Kasumi-1 (cell line): ENCODE results near the gene DDX31.

Source experiments
- DNase-seq, 2 experiments: peaks; one replicate each; lab custom pipeline; 2025; lab: John Stamatoyannopoulos, UW

DDX31 gene

DNA sequence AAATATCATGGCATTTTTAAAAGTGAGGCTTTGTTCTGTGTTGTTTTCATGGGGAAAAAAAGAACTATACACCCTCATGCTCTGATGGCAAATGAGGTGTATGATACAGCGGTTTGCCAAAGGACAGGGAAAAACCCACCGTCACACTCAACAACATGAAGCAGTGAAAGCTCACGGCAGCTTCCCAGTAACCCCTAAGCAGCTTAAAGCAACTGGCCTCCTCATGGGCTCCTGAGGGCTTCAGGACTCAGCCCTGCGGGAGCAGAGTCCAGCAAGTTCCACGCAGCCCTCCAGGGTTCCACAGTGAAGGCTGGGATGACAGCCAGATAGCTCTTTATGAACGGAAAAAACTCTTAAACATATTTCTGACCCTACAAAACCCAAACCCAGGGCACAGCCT lies 74.5 kb downstream of the DDX31 start:
- no peak for DNase-seq

DNA sequence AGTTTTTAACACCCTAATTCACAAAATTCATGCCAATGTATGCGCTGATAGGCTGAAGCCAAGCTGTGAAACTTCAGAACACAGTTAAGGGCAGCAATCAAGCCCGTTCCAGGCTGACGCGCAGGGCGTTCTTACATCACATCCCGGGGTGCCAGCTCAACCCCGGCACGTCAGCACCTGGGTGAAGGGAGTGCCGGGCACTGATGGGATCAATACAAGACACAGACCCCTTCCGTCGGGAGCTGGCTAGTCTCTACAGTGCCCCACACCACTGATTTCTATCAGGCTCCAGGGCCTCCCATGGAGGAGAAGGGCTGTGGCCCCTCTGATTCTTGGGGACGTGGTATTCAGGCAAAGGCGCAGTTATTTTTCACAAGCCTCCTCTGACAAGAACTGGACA lies 75.4 kb downstream of the DDX31 start:
- DNase-seq, result no peak

DNA sequence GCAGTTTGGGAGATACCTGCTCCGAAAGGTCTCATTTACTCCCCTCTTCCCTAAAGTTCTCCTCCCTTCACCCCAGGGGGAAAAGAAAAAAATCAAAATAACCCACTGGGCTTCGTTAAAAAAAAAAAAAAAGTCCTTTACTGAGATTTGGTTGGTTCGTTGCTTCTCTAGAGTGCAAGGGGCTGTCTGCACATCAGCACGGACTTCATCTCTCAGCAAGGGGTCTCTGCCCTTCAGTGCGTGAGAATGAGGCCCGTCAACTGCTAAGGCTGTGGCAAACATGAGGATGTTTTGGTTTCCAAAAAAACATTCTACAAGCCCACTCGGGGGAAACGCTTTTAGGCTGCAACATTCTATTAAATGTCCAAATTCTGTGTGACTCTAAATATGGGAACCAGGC lies 77.3 kb downstream of the DDX31 start:
- no peak for DNase-seq

DNA sequence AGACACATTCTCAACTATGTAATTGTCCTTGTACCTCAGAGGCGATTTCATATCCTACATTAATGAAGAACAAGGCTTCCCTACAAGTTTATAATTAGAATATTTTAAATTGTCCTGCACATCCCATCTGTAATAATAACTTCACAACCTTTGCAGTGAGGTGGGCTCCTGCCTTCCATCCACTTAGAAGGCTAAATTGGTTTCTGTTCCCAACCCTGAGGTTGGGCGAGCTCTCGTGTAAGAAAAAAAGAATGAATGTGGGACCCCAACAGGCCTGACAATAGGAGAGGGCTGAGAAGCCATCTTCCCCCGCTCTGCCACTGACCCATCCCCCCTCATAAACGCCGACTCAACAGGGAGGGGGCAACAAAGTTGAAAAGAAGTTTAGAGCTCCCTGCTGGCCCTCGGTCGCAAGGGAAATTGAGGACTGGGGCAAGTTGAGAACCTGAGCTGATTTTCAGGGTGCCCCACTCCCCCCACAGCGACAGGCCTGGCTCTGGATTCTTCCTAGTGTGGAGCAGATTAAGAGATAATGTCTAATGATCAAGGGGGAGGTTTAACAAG lies 78.0 kb downstream of the DDX31 start:
- no peak for DNase-seq

DNA sequence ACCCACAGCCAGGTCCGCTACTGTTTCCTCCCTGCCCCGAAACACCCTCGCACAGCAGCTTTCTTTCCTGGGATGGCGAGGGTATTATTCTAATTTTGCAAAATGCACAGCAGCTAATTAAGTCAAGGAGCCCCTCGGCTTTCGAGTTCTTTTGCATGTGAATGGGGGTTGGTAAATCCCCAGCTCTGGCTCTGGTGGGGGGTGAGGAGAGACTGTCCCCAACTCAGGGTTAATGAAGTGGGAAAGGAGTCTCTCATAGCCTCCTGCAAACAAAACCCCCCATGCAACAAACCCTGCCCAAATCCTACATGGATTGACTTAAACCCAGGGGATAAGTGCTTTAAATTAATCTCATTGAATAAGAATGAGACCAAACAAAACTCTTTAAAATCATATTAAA lies 78.5 kb downstream of the DDX31 start:
- DNase-seq, result no peak

DNA sequence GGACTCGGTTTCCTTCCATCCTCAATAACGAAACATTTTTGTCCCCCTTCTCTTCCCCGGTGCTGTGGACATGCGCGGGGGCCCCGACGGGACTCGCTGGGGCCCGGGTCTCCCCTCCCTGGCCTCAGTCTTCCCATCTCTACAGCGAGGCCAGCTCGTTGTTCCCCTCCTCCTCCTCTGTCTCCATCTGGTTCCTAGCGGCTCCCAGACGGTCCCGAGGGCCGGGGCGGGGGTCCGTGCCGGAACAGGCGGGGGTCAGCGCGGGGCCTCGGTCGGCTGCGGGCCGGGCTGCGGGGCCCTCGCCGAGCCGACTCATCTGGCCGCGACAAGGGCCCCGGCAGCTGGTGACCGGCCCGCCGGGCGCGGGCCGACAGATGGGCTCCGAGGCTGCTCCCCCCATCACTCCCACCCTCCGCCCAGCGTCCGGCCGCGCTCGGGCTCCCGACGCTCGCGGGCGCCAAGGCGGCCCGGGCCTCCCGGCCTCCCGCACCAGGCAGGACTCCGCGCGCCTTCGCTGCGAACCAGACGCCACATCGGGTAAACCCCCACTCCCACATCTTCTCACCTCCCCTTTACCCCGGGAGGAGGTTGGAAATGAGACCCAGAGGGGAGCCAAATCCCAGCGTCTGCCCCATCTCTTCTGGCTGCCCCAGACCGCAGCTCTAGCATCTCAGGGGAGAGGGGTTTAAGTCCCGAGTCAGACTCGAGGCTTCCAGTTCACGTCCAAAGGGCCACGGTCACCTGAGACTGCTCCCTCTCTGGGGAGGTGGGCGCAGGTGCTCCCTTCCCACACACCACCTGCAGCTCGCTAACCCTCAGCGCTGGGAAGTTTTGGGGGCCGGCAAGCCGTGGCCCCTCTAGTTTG lies 79.2 kb downstream of the DDX31 start:
- no peak for DNase-seq

DNA sequence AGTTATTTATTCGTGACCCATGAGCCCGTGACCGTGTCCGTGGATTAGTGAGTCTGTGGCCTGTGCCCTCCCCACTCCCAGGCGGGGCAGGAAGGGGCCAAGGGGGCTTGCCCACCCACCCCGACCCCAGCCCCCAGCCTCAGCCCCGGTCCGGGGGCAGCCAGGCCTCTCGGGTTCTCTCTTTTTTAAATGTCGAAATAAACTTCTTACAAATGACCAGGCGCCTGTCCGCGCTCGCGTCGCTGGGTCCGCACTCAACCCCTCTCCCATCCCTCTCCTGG lies 79.8 kb downstream of the DDX31 start:
- no peak for DNase-seq

DNA sequence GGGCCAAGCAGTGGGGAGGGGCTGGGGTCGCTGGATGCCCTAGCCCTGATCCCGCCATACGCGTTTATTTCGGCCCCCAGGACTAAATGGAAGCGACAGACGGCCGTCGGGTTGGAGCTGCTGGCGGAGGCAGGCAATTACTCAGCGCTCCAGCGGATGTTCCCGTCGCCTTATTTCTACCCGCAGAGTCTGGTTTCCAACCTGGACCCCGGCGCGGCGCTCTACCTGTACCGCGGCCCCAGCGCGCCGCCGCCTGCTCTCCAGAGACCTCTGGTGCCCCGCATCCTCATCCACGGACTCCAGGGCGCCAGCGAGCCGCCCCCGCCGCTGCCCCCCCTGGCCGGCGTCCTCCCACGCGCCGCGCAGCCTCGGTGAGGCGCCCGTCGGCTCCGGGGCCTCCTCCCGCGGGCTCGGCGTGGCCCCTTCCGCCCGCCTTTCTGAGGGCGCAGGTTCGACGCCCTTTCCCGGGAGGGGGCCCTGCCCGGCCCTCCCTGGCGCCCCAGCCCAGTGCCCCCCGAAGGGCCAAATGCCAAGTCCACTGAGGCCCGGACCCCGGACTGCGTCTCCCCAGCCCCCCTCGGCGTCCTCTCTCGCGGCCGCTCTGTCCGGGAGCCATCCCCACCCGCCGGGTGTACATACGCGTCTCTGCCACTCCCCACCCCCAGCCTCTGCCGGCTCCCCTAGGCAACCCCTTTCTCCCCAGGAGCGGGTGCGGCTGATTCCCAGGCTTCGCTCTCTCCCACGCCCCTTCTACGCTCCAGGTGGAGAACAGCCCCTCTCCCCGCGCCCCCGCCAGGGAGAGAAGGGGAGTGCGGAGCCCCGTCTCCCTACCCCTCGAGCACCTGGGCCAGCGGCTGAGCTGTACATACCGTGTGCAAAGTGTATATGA lies 80.4 kb downstream of the DDX31 start:
- no peak for DNase-seq

DNA sequence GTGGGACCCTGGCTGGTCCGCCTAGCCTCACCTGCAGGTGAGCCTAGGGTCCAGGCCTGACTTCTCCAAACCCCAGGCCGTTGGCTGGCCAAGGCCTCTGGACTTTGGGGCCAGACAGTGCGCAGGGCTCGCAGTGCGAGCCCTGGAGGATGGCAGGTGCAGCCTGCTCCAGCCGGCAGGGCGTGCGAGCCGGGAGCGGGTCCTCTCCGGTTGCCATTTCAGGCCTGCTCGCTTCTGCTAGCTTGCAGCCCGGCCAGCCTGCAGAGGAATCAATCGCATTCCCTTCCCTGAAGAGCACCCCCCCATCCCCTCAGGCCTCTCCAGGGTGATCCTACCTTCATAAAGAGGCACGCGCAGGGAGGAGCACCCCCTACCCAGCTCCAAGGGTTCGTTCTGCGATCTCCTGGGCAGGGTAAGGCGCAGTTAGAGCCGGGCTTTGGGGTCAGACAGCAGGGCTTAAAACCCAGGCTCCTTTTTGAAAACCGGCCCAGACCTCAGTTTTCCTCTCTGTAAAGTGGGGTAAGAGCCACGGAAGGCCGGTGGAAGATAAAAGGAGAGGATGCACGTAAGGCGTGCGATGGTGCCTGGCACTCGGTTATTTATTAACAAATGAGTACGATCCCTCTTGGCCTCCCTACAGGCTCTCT lies 81.2 kb downstream of the DDX31 start:
- DNase-seq, result no peak

DNA sequence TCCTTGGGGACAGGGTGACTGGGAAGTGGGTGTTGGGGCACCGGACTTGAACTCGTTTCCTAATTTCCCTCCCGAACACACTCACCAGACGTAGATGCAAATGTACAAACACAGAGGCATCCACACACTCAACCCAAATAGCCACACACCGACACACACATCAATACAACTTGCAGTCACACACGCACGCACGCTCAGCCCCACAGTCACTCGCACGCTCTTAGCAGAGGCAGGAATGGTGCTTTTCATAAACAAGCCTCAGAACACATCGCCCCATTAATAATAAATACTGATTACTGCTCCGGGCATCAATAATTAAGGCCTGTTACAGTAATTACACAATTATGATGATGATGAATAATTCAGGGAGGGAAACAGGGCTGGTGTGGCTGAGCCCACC lies 81.7 kb downstream of the DDX31 start:
- no peak for DNase-seq

DNA sequence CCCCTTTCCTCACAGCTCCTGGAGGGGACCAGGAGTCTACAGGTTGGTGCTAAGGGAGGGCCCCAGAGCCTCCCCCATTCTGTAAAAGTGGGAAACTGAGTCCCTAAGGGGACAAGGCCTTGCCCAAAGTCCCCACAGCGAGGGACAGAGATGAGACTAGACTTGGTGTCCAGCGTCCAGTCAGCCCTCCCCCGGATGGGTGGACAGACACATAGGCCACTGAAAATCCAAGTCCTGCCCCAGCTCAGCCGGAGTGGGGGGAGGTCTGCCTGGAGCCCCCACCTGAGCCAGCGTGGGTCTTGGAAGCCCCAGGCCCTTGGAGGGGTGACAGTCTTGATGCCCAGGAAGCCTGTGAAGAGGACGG lies 82.2 kb downstream of the DDX31 start:
- no peak for DNase-seq

DNA sequence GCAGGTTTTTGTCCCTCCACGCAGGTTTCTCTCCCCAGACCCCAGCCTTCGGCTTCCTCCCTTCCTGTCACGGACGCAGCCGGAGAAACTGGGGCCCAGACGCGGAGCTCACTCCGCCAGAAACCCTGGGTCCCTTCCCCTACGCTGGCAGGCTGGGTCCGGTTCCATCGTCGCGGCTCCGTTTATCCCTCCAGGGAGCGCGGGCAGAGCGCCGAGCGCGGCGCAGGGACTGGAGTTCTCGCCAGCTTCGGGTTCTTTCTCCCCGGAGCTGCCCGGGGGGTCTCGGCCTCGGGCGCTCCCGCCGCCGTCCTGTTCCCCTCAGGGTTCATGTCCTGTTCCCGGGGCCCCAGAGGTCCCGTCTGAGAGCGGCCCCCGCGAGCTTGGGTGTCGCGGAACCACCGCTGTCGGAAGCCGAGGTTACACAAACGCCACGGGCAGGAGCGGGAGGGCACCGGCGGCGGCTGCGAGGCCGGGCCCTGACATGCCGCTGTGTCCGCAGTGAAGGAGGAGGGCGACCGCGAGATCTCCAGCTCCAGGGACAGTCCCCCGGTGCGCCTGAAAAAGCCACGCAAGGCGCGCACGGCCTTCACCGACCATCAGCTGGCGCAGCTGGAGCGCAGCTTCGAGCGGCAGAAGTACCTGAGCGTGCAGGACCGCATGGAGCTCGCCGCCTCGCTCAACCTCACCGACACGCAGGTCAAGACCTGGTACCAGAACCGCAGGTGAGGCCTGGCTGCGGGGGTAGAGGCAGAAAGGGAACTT lies 82.8 kb downstream of the DDX31 start:
- DNase-seq, result no peak

DNA sequence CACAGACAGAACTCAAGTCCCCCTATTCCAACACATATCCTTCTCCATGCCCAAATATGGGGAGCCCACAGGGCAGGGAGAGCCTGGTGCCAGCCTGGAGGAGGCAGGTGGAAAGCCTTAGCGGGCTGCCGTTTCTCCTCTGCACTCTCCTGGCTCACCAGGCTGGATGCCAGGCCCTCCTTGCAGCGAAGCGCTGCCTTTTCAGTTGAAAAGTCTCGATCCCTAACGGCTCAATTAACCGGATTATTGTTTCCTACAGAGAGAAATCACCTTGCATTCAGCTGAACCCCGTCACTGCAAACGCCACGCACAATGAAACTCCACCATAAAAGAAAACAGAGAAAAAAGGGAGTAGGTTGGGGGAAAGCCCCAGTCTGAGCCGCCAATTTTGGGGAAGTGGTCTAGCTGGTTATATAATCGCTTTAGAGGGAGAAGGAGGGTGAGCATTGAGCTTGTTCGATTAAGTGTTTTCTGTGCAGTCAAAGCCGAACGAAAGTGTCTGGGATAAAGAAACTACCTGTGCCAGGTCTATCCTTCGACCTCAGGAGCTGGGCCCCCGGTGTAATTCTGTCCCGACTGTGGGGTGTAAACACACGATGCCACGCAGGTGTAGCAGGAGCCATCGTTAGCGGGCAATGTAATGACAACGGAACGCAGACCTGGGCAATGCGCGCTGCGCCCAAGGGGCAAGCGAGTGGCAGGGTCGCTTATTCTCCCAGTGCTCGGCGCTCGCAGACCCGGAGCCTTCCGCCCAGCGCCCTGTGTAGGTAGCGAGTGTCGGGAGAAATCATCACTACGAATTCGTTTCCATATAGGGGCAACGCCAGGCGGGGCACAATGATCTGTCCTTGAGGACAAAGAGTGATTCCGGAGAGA lies 83.6 kb downstream of the DDX31 start:
- peak; percentile 27 to 64 for DNase-seq

DNA sequence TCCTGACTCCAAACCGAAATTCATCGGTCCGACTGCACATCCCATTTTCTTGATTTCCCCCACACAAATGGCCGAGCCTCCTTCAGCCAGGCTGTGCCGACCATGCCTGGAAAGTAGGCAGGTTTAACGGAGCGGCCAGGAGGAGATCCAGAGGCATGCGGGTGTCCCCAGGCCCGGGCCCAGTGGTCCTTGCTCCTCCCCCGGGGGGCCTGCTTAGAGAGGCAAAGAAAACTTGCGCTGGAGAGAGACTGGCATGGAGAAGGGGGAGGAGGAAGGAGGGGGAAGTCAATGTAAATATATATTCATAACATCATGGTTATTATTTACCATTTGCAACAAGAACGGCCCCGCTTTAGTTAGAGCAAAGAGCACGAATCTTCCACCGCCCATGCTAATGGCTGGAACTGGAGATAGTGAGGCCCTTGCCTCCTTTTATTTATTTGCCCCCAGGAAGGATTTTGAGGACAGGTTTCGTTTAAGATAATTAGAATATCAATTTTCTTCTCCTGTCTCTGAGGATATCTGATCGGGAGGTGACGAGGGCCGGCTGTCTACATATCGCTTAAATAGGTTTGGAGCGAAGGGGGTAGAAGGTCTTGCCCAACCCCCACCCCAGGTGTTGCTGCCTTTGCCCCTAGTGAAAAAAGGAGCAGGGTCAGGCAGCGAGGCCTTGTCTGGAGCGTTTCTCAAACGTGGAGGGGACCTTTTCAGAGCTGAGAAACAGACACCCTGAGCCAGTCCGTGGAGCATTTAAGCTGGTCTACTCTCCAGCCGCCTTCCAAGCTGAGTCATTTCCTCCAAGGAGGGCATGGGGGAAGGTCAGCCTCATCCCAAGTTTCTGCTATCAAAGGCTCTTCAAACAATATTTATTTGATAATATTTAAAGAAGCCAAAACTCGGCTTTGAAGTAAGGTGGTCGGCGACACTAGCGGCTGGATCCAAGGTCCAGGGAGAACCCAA lies 84.9 kb downstream of the DDX31 start:
- no peak for DNase-seq

DNA sequence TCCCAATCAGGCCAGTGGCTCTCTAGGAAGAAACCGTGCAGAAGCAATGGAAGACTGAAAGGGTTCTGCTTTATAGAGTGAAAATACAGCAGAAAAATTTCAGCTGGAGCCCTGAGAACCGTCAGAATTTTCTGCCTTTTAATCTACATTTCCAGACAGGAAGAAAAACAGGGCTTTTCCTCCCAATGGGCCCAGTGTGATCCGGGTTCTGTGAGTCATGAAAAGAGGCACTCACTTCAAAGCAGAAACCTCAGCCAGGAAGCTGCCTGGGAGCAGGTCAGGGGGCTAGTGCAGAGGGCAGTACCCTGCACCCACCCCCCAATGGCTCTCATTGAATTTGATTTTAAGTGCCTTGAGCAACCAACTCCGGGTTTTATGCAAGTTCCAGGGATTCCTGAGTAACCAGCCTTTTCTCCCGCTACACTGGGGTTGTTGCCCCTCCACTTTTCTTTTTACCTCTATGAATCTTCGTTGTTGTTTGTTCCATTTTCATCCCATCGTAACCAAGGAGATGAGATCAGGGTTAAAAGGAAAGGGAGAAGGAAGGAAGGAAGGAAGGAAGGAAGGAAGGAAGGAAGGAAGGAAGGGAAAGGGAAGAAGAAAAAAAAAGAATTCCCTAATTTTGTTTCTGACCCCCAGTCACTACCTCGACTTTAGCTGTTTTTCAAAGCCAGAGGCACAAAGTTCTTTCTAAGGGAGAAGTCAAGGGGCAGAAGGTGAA lies 86.0 kb downstream of the DDX31 start:
- DNase-seq, result no peak

DNA sequence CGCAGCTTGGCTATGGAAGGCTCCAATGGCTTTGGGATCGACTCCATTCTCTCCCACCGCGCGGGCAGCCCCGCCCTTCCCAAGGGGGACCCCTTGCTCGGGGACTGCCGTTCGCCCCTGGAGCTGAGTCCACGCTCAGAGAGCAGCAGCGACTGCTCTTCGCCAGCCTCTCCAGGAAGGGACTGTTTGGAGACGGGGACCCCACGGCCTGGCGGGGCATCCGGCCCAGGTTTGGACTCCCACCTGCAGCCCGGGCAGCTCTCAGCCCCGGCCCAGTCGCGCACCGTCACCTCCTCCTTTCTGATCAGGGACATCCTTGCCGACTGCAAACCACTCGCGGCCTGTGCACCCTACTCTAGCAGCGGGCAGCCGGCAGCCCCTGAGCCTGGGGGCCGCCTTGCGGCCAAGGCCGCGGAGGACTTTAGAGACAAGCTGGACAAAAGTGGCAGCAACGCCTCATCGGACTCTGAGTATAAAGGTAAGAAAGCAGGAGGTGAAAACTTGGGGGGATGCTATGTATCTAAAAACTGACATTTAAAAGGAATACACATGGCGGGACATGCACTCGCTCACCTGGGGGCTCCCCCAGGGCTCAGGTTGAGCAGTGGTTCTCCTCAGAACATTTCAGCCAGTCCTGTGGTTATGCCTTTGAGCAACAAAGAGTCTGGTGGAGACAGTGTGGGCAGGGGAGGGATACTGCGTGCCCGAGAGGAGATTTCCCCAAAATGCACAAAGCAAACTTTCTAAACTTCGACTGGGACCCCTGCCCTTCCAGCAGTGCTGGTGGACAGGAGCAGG lies 86.8 kb downstream of the DDX31 start:
- no peak for DNase-seq

DNA sequence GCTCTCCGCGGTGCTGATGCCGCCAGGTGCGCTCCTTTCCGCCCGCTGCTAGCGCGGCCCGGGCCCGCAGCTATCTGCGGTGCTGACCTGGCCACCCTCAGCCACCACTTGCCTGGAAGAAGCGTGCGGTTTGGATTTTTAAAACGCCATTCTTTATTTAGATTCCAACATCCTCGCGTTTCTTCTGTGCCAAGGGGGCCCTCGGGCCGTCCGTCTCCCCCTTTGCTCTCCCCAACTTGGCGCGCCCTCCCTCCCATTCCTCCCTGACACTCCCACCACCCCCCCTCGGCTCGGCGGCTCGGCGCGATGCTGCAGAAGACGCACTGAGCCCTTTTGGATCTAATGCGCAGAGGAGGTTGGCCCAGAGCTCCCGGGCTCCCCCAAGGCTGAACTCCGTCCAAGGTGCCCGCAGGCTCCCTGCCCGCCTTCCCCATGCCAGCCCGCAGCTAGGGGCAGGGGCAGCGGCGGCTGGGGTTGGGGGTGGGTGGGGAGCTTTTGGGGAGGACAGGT lies 87.5 kb downstream of the DDX31 start, which contains the start of gene BARHL1:
TSS of gene BARHL1 (plus strand) at position 331 of the 510 bp plus-strand sequence. CDS start 192 bp downstream, outside the sequence.
- DNase-seq, result no peak

DNA sequence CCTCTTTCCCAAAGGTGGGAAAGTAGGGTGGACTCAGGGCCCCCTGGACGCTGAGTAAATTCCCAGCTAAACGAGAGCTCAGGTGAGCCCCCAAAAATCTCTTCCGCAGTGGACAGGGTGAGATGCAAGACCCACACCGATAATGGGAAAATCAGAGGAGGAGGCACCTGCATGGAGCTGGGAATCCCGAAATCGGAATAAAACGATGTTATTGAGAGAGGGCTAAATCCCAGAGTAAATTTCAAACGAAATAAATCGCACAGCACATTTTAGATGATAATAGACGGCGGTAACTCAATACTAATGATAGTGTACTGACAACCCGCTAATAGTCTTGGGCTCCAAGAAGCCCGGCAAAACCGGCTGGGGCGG lies 90.4 kb downstream of the DDX31 start:
- no peak for DNase-seq
